Measurements from ENCODE around the gene PTCRA. TPM values are rescaled to one million over a fixed set of nuclear protein-coding genes. Genes with fewer than 3 reads are reported as not detected.

Gene PTCRA, protein sequence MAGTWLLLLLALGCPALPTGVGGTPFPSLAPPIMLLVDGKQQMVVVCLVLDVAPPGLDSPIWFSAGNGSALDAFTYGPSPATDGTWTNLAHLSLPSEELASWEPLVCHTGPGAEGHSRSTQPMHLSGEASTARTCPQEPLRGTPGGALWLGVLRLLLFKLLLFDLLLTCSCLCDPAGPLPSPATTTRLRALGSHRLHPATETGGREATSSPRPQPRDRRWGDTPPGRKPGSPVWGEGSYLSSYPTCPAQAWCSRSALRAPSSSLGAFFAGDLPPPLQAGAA
- 0.60 TPM for total RNA-seq (2013)
- polyA plus RNA-seq (under 1 TPM; 0.27 to 0.83 (median 0.55) TPM), polyA minus RNA-seq (not detected in 2 replicates), total RNA-seq (0 to 0.60 (median 0.07) reads per million in 11 experiments)

DNA sequence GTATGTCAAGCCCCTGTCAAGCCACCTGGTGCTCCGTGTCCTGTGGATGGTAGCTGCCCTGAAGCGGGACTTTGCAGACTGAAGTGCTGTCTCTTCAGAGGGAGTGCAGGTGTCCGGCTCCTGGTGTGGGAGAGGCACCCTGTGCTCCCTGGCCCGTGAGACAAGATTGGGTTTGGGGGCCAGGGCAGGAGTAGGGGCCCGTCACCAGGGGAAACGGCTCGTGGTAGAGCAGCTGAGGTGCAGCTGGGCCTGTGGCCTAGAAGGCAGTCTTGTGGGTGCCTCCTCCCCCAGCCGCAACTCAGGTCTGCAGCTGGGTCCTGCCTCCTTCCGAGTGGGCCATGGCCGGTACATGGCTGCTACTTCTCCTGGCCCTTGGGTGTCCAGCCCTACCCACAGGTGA is at the start of gene PTCRA:
PTCRA (plus strand) TSS at position 322 of the 400 bp plus-strand sequence; CDS start at position 339, 17 bp downstream.
- Histone ChIP-seq H4K20me1 (ENCODE audit: insufficient read depth, low read length) (no peaks in the 10 kb centered on the region), H3K79me2 (ENCODE audit: insufficient read depth, low read length) (no peaks in the 10 kb centered on the region), H3K4me1 (ENCODE audit: control insufficient read depth in 1 of 2, insufficient read depth in 2 of 2, low read length in 2 of 2) (peaks cover 7% of the 10 kb centered on the region in 2 donors), H3K27me3 (ENCODE audit: control insufficient read depth in 2 of 2, insufficient read depth in 2 of 2, low read length in 2 of 2) (peaks cover 0 to 2% of the 10 kb centered on the region in 2 donors), H2AFZ (ENCODE audit: insufficient read depth, low read depth, low read length, poor library complexity, severe bottlenecking) (no peak within 1 kb of the TSS), H3K4me3 (replicated peaks in 1 of 3; ENCODE audit: low read depth in 2 of 3, low read length in 3 of 3) (no peak within 1 kb of the TSS), H3K4me2 (replicated peaks; ENCODE audit: extremely low read depth, low read length, poor library complexity, severe bottlenecking) (no peak within 1 kb of the TSS), H3K9me3 (replicated peaks in 1 of 2; ENCODE audit: control insufficient read depth in 1 of 2, insufficient read depth in 1 of 2, low read length in 2 of 2) (no peaks in the 10 kb centered on the region), H3K9ac (ENCODE audit: insufficient read depth, low read length, poor library complexity, severe bottlenecking) (no peak within 1 kb of the TSS), H3K36me3 (replicated peaks in 1 of 2; ENCODE audit: control insufficient read depth in 1 of 2, insufficient read depth in 2 of 2, low read length in 2 of 2) (no peaks in the 10 kb centered on the region), H3K27ac (ENCODE audit: low read depth in 1 of 2, low read length in 2 of 2) (no peak within 1 kb of the TSS)
- H3K27ac Mint-ChIP-seq, result peak within 1 kb of the TSS in 2 of 7 donors; percentile 66 to 72
- peaks cover 4% of the 10 kb centered on the region for H3K4me1 Mint-ChIP-seq
- no peak within 1 kb of the TSS for H3K4me3 Mint-ChIP-seq
- peaks cover 5 to 25% (median 19%) of the 10 kb centered on the region in 3 donors for H3K27me3 Mint-ChIP-seq (ENCODE audit: low read depth in 3 of 3)
- TF ChIP-seq, protein P1, sequence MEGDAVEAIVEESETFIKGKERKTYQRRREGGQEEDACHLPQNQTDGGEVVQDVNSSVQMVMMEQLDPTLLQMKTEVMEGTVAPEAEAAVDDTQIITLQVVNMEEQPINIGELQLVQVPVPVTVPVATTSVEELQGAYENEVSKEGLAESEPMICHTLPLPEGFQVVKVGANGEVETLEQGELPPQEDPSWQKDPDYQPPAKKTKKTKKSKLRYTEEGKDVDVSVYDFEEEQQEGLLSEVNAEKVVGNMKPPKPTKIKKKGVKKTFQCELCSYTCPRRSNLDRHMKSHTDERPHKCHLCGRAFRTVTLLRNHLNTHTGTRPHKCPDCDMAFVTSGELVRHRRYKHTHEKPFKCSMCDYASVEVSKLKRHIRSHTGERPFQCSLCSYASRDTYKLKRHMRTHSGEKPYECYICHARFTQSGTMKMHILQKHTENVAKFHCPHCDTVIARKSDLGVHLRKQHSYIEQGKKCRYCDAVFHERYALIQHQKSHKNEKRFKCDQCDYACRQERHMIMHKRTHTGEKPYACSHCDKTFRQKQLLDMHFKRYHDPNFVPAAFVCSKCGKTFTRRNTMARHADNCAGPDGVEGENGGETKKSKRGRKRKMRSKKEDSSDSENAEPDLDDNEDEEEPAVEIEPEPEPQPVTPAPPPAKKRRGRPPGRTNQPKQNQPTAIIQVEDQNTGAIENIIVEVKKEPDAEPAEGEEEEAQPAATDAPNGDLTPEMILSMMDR (IDR thresholded peaks at IDR 0.05), result no peak
- H3K9me3 Mint-ChIP-seq, result peaks cover 0 to 7% (median 0%) of the 10 kb centered on the region in 7 donors
- WGBS (ENCODE audit: insufficient coverage), result 65% methylated on average over 9 of the region's 10 CpGs
- no peak for DNase-seq
- intact Hi-C loops (cut with micrococcal nuclease), result no loop called here
- no peaks in the 10 kb centered on the region for H3K36me3 Mint-ChIP-seq

DNA sequence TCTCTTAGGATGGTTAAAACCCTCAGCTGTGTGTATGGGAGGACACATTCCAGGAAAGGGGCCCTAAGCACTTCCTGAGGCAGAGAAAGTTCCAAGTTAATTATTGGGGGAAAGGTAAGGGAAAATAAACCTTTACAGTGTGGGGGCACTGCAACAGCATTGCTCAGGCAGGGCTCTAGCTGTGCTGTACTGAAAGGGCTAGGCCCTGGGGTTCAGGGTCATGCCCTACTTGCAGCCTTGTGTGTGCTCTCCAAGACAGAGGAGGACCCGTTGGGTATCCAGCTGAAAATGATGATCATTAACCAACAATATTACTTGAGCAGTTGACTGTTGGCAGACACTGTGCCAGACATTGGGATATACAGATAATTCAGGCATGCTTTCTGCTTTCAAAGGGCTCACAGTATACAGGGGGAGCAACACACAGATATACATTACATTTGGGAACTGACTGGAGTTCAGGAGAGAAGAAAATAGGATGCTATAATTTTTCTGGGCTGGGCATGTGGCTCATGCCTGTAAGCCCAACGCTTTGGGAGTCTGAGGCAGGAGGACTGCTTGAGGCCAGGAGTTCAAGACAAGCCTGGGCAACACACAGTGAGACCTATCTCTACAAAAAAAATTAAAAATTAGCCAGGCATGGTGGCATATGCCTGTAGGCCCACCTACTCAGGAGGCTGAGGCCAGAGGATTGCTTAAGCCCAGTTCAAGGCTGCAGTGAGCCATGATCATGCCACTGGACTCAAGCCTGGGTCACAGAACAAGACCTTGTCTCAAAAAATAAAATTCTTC is 45.5 kb upstream of the PTCRA start:
- H3K4me1 Mint-ChIP-seq, result no peaks in the 10 kb centered on the region
- no peak overlapping the region for H3K27ac Mint-ChIP-seq
- peaks cover 30 to 41% of the 10 kb centered on the region in 2 donors for H3K36me3 Mint-ChIP-seq
- WGBS (ENCODE audit: insufficient coverage), result no CpG with 5 or more reads among the region's 2 CpGs
- Histone ChIP-seq H3K27ac (ENCODE audit: low read depth in 1 of 2, low read length in 2 of 2) (no peak overlapping the region), H3K9me3 (replicated peaks in 1 of 2; ENCODE audit: control insufficient read depth in 1 of 2, insufficient read depth in 1 of 2, low read length in 2 of 2) (no peaks in the 10 kb centered on the region), H3K4me1 (ENCODE audit: control insufficient read depth in 1 of 2, insufficient read depth in 2 of 2, low read length in 2 of 2) (no peaks in the 10 kb centered on the region), H3K4me3 (replicated peaks in 1 of 3; ENCODE audit: low read depth in 2 of 3, low read length in 3 of 3) (no peak overlapping the region), H3K36me3 (replicated peaks in 1 of 2; ENCODE audit: control insufficient read depth in 1 of 2, insufficient read depth in 2 of 2, low read length in 2 of 2) (peaks cover 36 to 44% of the 10 kb centered on the region in 2 donors), H3K9ac (ENCODE audit: insufficient read depth, low read length, poor library complexity, severe bottlenecking) (no peak overlapping the region), H2AFZ (ENCODE audit: insufficient read depth, low read depth, low read length, poor library complexity, severe bottlenecking) (no peak overlapping the region), H4K20me1 (ENCODE audit: insufficient read depth, low read length) (no peaks in the 10 kb centered on the region), H3K79me2 (ENCODE audit: insufficient read depth, low read length) (no peaks in the 10 kb centered on the region), H3K27me3 (ENCODE audit: control insufficient read depth in 2 of 2, insufficient read depth in 2 of 2, low read length in 2 of 2) (no peaks in the 10 kb centered on the region), H3K4me2 (replicated peaks; ENCODE audit: extremely low read depth, low read length, poor library complexity, severe bottlenecking) (no peak overlapping the region)
- no peak for DNase-seq
- intact Hi-C loops (cut with micrococcal nuclease), result no loop called here
- TF ChIP-seq, protein P1 (IDR thresholded peaks at IDR 0.05), result no peak
- H3K4me3 Mint-ChIP-seq, result no peak overlapping the region
- no peaks in the 10 kb centered on the region for H3K9me3 Mint-ChIP-seq
- H3K27me3 Mint-ChIP-seq (ENCODE audit: low read depth in 3 of 3), result peaks cover 0 to 3% (median 2%) of the 10 kb centered on the region in 3 donors
